ENCODE results near the gene SOX6.

DNA sequence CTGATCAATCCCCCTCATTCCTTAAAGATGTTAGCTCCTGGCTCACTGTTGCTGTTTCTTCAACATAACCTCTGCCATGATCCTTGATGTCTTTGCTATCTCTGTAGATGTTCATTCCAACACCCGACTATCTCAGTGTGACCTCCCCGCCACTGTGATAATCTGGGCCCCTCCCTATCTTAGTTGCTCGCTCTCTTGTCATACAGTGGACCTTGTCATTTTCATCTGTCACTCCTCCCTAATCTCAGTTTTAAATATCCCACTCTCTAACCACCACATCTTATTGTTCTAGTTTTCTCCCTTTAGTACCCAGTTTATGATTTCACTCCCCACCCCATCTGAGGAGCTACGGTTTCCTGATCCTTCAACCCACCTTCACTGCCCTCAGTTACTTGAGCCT lies 379.2 kb downstream of the SOX6 start:
- no peak for TF ChIP-seq CTCF (IDR thresholded peaks at IDR 0.05; ENCODE audit: low read depth, low read length)
- no peak for TF ChIP-seq EZH2phosphoT487 (IDR thresholded peaks at IDR 0.05; ENCODE audit: low read depth)
